OCI-LY7 (cell line): Measurements from ENCODE around the gene KRTAP2-4.
"Not testable (repeated sequence)": the region's sequence is repeated elsewhere in the genome, so short reads cannot be mapped to it uniquely, and the experiment has no call there.

Experiments used
- CTCF ChIP-seq: fragments of 200-600 bp; sonication (generic); conservative IDR thresholded peaks from 2 replicates; pipeline ENCODE4 v1.5.1; 2014; ENCODE audit warnings: mild to moderate bottlenecking, antibody characterized with exemption, low read length, moderate library complexity, mixed read lengths
- EZH2phosphoT487 ChIP-seq: fragments of 200-600 bp; sonication (generic); IDR thresholded peaks from 2 replicates; pipeline ENCODE4 v1.6.1; 2018; ENCODE audit warnings: low read depth, borderline replicate concordance, mild to moderate bottlenecking, mixed run types, antibody characterized with exemption, low read length, moderate library complexity, mixed read lengths

GRCh38 chr17:41055130-41055529 lies 10.5 kb downstream of the KRTAP2-4 start, which contains the start of gene KRTAP2-2:
- TF ChIP-seq CTCF, EZH2phosphoT487: not testable (repeated sequence)
